Trophoblast cell (in vitro differentiated cells and primary cell): Measurements from ENCODE around the gene NCOA3.
"Not testable (repeated sequence)": the region's sequence is repeated elsewhere in the genome, so short reads cannot be mapped to it uniquely, and the experiment has no call there.

ENCODE experiments used
- DNase-seq, 2 donors: peaks; one replicate each; pipeline ENCODE4 v3.0.0-alpha.2; 2016
- H2AFZ ChIP-seq: 2 replicates; pipeline ENCODE4 v1.6.1; 2013; ENCODE audit warnings: low read length, moderate library complexity, mild to moderate bottlenecking; ENCODE audit not compliant: insufficient read depth, poor library complexity
- H2AK5ac ChIP-seq: 2 replicates; pipeline ENCODE4 v1.6.1; 2013; ENCODE audit warnings: mild to moderate bottlenecking, low read length
- H2BK120ac ChIP-seq: 2 replicates; pipeline ENCODE4 v1.6.1; 2013; ENCODE audit warnings: low read length, mild to moderate bottlenecking, moderate library complexity; ENCODE audit not compliant: insufficient read depth, poor library complexity
- H2BK12ac ChIP-seq: 2 replicates; pipeline ENCODE4 v1.6.1; 2013; ENCODE audit warnings: mild to moderate bottlenecking, low read length, moderate library complexity
- H2BK5ac ChIP-seq: 2 replicates; pipeline ENCODE4 v1.6.1; 2013; ENCODE audit warnings: low read length, low read depth, moderate library complexity, mild to moderate bottlenecking; ENCODE audit not compliant: poor library complexity
- H3K14ac ChIP-seq: 2 replicates; pipeline ENCODE4 v1.6.1; 2013; ENCODE audit warnings: mild to moderate bottlenecking, low read length
- H3K18ac ChIP-seq: 2 replicates; pipeline ENCODE4 v1.6.1; 2013; ENCODE audit warnings: mild to moderate bottlenecking, low read length
- H3K23ac ChIP-seq: 2 replicates; pipeline ENCODE4 v1.6.1; 2013; ENCODE audit warnings: low read length
- H3K27ac ChIP-seq: 2 replicates; pipeline ENCODE4 v1.5.1; 2013; ENCODE audit warnings: low read depth, mild to moderate bottlenecking, inconsistent platforms, low read length, moderate library complexity
- H3K27me3 ChIP-seq: 2 replicates; pipeline ENCODE4 v1.6.1; 2013; ENCODE audit warnings: inconsistent platforms, mild to moderate bottlenecking, low read length, moderate library complexity; ENCODE audit not compliant: insufficient read depth
- H3K36me3 ChIP-seq, 2 experiments: 1 replicate in 1 of 2; 2 replicates in 1 of 2; pipeline ENCODE4 v1.6.1; 2013; ENCODE audit warnings: low read length in 2 of 2, mild to moderate bottlenecking in 2 of 2, moderate library complexity in 1 of 2; ENCODE audit not compliant: insufficient read depth in 2 of 2, control insufficient read depth in 1 of 2
- H3K4ac ChIP-seq: 2 replicates; pipeline ENCODE4 v1.6.1; 2013; ENCODE audit warnings: low read depth, mild to moderate bottlenecking, low read length, moderate library complexity
- H3K4me1 ChIP-seq, 2 experiments: 1 replicate in 1 of 2; 2 replicates in 1 of 2; pipeline ENCODE4 v1.6.1; 2013; ENCODE audit warnings: low read length in 2 of 2, mild to moderate bottlenecking in 2 of 2, moderate library complexity in 1 of 2; ENCODE audit not compliant: insufficient read depth in 2 of 2, control insufficient read depth in 1 of 2
- H3K4me2 ChIP-seq: 2 replicates; pipeline ENCODE4 v1.6.1; 2013; ENCODE audit warnings: inconsistent platforms, mild to moderate bottlenecking, low read length, moderate library complexity
- H3K4me3 ChIP-seq: 2 replicates; pipeline ENCODE4 v1.5.1; 2013; ENCODE audit warnings: mild to moderate bottlenecking, low read depth, low read length, inconsistent platforms
- H3K79me1 ChIP-seq: one replicate; pipeline ENCODE4 v1.6.1; 2013; ENCODE audit warnings: low read length
- H3K79me2 ChIP-seq: 2 replicates; pipeline ENCODE4 v1.6.1; 2013; ENCODE audit warnings: low read length, mild to moderate bottlenecking; ENCODE audit not compliant: control insufficient read depth, insufficient read depth, poor library complexity
- H3K9ac ChIP-seq: 2 replicates; pipeline ENCODE4 v1.6.1; 2013; ENCODE audit warnings: mild to moderate bottlenecking, low read length
- H3K9me3 ChIP-seq: 2 replicates; pipeline ENCODE4 v1.6.1; 2013; ENCODE audit warnings: low read depth, mild to moderate bottlenecking, control low read depth, inconsistent platforms, low read length; ENCODE audit not compliant: insufficient read depth
- H4K12ac ChIP-seq: 2 replicates; pipeline ENCODE4 v1.6.1; 2013; ENCODE audit warnings: low read depth, mild to moderate bottlenecking, low read length, moderate library complexity
- H4K8ac ChIP-seq: 2 replicates; pipeline ENCODE4 v1.6.1; 2013; ENCODE audit warnings: low read depth, mild to moderate bottlenecking, low read length, moderate library complexity
- H4K91ac ChIP-seq: one replicate; pipeline ENCODE4 v1.6.1; 2013; ENCODE audit warnings: low read depth, mild to moderate bottlenecking, low read length, moderate library complexity
- WGBS: extraction: QIAGEN DNeasy Blood & Tissue Kit; methylation state at CpG from one replicate; pipeline ENCODE4 v1.1.7; 2013; ENCODE audit warnings: missing lambda C conversion rate; ENCODE audit not compliant: insufficient read length, insufficient coverage; ENCODE audit errors: extremely low coverage; 5-methylcytosine and 5-hydroxymethylcytosine counted together

The NCOA3 gene

DNA sequence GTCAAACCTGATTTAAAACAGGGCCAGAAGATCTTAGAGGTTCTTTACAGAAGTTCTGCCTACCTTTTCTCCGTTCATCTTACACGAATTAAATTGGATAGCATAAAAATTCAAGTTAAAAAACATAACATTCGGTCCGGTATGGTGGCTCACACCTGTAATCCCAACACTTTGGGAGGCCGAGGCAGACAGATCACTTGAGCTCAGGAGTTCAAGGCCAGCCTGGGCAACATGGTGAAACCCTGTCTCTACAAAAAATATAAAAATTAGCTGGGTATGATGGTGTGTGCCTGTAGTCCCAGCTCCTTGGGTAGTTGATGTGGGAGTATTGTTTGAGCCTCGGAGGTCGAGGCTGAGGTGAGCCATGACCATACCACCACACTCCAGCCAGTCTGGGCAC, 79.0 kb downstream of the NCOA3 start:
- not testable (repeated sequence) for H2BK120ac ChIP-seq, H3K4me3 ChIP-seq, H4K12ac ChIP-seq, H2AK5ac ChIP-seq, H3K9me3 ChIP-seq, H4K8ac ChIP-seq, H3K79me1 ChIP-seq, H3K9ac ChIP-seq, H3K27ac ChIP-seq, H3K18ac ChIP-seq, H2AFZ ChIP-seq, H2BK5ac ChIP-seq, H3K27me3 ChIP-seq, H3K79me2 ChIP-seq, H4K91ac ChIP-seq, H3K14ac ChIP-seq, H3K4me1 ChIP-seq, H3K23ac ChIP-seq, H3K4me2 ChIP-seq, DNase-seq, H2BK12ac ChIP-seq
- Histone ChIP-seq H3K4ac (peak overlapping the region; percentile 86), H3K36me3 (peaks cover 9 to 11% of the 10 kb centered on the region in 2 experiments)
- WGBS, result no CpG with 5 or more reads among the region's 7 CpGs

- Histone ChIP-seq H3K4ac (peak overlapping the region; percentile 86), H3K79me1 (no peaks in the 10 kb centered on the region), H3K79me2 (peaks cover 1% of the 10 kb centered on the region), H4K12ac (no peak overlapping the region), H2BK120ac (no peak overlapping the region), H3K27me3 (no peaks in the 10 kb centered on the region), H4K8ac (no peak overlapping the region), H3K14ac (no peak overlapping the region), H3K9me3 (no peaks in the 10 kb centered on the region), H2BK12ac (no peak overlapping the region), H2AK5ac (no peak overlapping the region), H3K4me3 (no peak overlapping the region), H3K36me3 (peaks cover 9 to 14% of the 10 kb centered on the region in 2 experiments), H4K91ac (no peak overlapping the region), H3K4me2 (no peak overlapping the region), H3K9ac (no peak overlapping the region), H3K4me1 (no peaks in the 10 kb centered on the region), H3K27ac (no peak overlapping the region), H3K23ac (no peak overlapping the region), H2AFZ (no peak overlapping the region), H2BK5ac (no peak overlapping the region), H3K18ac (no peak overlapping the region)
- WGBS, result no CpG with 5 or more reads among the region's 2 CpGs
- peak in 1 of 2 donors; percentile 25 for DNase-seq
Observed at GRCh38 chr20:47581090-47581489, 79.4 kb downstream of the NCOA3 start.

DNA sequence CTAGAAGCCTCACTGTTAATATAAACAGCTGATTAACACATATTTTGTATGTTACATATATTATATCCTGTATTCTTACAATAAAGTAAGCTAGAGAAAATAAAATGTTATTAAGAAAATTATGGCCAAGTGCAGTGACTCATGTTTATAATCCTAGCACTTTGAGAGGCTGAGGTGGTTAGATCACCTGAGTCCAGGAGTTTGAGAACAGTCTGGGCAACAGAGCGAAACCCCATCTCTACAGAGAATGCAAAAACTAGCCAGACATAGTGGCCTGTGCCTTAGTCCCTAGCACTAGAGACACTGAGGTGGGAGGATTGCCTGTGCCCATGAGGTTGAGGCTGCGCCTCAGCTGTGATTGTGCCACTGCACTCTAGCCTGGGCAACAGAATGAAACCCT, 81.9 kb downstream of the NCOA3 start:
- Histone ChIP-seq H3K9me3 (no peaks in the 10 kb centered on the region), H4K8ac (no peak overlapping the region), H3K4me1 (no peaks in the 10 kb centered on the region), H2BK120ac (no peak overlapping the region), H3K4ac (no peak overlapping the region), H2AFZ (no peak overlapping the region), H4K12ac (no peak overlapping the region), H3K36me3 (peaks cover 9 to 16% of the 10 kb centered on the region in 2 experiments), H3K79me2 (peaks cover 1% of the 10 kb centered on the region), H3K79me1 (no peaks in the 10 kb centered on the region), H3K9ac (no peak overlapping the region), H3K4me2 (no peak overlapping the region), H3K27ac (no peak overlapping the region), H3K23ac (no peak overlapping the region), H3K27me3 (no peaks in the 10 kb centered on the region), H2BK12ac (no peak overlapping the region), H4K91ac (no peak overlapping the region), H2BK5ac (no peak overlapping the region), H3K14ac (no peak overlapping the region), H2AK5ac (no peak overlapping the region), H3K4me3 (no peak overlapping the region), H3K18ac (no peak overlapping the region)
- DNase-seq, result no peak
- no CpG with 5 or more reads among the region's 2 CpGs for WGBS

DNA sequence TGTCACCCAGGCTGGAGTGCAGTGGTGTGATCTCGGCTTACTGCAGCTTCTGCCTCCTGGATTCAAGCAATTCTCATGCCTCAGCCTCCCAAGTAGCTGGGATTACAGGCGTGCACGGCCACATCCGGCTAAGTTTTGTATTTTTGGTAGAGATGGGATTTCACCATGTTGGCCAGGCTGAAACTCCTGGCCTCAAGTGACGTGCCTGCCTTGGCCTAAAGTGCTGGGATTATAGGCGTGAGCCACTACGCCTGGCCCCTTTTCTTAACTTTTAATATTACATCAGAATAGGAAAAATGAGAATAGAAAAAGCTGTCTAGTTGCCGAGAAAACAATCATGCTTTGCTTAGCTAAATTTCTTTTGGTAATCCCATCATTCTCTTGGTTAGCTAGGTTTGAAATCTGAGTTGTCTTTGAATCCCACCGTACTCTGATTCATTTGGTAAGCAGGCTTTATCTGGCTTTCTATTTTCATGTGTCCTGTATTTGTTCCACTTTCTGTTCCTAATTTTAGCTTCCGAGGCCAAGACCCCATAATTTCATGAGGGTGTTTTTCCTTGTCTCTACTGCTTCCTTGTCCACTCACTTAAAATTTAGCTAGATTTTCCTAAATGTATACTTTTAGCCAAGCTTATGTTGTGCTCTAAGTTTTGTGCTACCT, 83.5 kb downstream of the NCOA3 start:
- H3K27me3 ChIP-seq, result no peaks in the 10 kb centered on the region
- no peak overlapping the region for H3K27ac ChIP-seq
- H3K79me2 ChIP-seq, result peaks cover 1% of the 10 kb centered on the region
- no CpG with 5 or more reads among the region's 10 CpGs for WGBS
- no peak overlapping the region for H3K4me2 ChIP-seq
- H4K8ac ChIP-seq, result no peak overlapping the region
- no peaks in the 10 kb centered on the region for H3K79me1 ChIP-seq
- no peak overlapping the region for H2AFZ ChIP-seq
- no peaks in the 10 kb centered on the region for H3K4me1 ChIP-seq
- H4K12ac ChIP-seq, result no peak overlapping the region
- no peak overlapping the region for H2BK5ac ChIP-seq
- H3K4ac ChIP-seq, result no peak overlapping the region
- peaks cover 9 to 20% of the 10 kb centered on the region in 2 experiments for H3K36me3 ChIP-seq
- H3K18ac ChIP-seq, result no peak overlapping the region
- H4K91ac ChIP-seq, result no peak overlapping the region
- H2AK5ac ChIP-seq, result no peak overlapping the region
- H2BK12ac ChIP-seq, result no peak overlapping the region
- H3K23ac ChIP-seq, result no peak overlapping the region
- H3K9me3 ChIP-seq, result no peaks in the 10 kb centered on the region
- H3K9ac ChIP-seq, result no peak overlapping the region
- H2BK120ac ChIP-seq, result no peak overlapping the region
- no peak overlapping the region for H3K14ac ChIP-seq
- no peak overlapping the region for H3K4me3 ChIP-seq
- DNase-seq, result no peak
